C4-2B (cell line): ENCODE measurements around the gene VSIR.

Experiments
- ZFX ChIP-seq: fragments of 450-650 bp; IDR thresholded peaks from 2 replicates; pipeline ENCODE4 v1.6.1; 2017
- TF ChIP-seq, protein P1 (sequence below): fragments of 450-650 bp; conservative IDR thresholded peaks from 2 replicates; pipeline ENCODE4 v1.5.1; 2017; ENCODE audit warnings: mild to moderate bottlenecking

DNA sequence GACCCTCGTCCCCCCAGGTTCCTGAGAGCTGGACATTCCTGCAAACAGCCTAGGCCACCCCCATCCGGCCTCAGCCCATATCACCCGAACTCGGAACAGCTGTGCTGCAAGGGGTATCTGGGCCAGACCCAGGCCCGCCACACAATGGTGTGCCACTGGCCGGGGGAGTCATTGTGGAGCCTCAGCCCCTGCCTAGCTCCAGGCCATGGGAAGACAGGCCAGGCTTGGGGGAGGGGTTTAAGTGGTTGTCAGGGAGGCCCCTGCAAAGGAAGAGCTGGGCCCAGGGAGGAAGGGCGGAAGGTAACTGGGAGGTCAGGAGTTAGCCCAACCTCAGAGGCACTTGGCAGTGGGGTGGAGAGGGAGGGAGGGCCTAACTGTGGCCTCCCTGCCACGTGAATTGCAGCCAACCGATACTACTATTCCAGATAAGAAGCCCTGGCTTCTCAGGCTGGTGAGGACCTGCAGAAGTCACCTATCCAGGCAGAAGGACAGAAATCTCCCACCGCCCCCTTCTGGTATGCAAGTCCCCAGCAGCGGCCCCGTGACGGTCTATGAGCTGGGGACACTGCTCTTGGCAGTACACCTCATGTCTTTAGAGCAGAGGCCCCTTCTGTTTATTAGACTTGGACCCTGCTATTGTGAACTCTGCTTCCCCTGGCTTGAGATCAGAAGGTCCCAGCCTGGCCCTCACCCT is 26.8 kb downstream of the VSIR start:
- TF ChIP-seq, protein P1, sequence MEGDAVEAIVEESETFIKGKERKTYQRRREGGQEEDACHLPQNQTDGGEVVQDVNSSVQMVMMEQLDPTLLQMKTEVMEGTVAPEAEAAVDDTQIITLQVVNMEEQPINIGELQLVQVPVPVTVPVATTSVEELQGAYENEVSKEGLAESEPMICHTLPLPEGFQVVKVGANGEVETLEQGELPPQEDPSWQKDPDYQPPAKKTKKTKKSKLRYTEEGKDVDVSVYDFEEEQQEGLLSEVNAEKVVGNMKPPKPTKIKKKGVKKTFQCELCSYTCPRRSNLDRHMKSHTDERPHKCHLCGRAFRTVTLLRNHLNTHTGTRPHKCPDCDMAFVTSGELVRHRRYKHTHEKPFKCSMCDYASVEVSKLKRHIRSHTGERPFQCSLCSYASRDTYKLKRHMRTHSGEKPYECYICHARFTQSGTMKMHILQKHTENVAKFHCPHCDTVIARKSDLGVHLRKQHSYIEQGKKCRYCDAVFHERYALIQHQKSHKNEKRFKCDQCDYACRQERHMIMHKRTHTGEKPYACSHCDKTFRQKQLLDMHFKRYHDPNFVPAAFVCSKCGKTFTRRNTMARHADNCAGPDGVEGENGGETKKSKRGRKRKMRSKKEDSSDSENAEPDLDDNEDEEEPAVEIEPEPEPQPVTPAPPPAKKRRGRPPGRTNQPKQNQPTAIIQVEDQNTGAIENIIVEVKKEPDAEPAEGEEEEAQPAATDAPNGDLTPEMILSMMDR, result no peak
- no peak for TF ChIP-seq ZFX
